Neural cell (in vitro differentiated cells): ENCODE measurements around the gene AJUBA. TPM values are rescaled to one million over a fixed set of nuclear protein-coding genes. Genes with fewer than 3 reads are reported as not detected.

Experiments used
- H2AFZ ChIP-seq: fragments of 200-600, 300-800 bp; sonication (generic), shearing (Covaris generic); 2 replicates; pipeline ENCODE4 v1.6.0; 2014; ENCODE audit warnings: low read depth, mild to moderate bottlenecking, antibody characterized with exemption, low read length, moderate library complexity
- H3F3A ChIP-seq: fragments of 200-600 bp; shearing (Covaris generic); 2 replicates; pipeline ENCODE4 v1.6.1; 2016; ENCODE audit warnings: mild to moderate bottlenecking, moderate library complexity, mixed read lengths, antibody characterized with exemption, low read length; ENCODE audit not compliant: insufficient read depth, poor library complexity, severe bottlenecking
- H3K27ac ChIP-seq: fragments of 200-600, 300-800 bp; sonication (generic), shearing (Covaris generic); 2 replicates; pipeline ENCODE4 v1.5.1; 2014; ENCODE audit warnings: mild to moderate bottlenecking, low read length, moderate library complexity
- H3K27me3 ChIP-seq: fragments of 300-800, 200-600 bp; sonication (generic), shearing (Covaris generic); 2 replicates; pipeline ENCODE4 v1.6.0; 2014; ENCODE audit warnings: mild to moderate bottlenecking, low read depth, low read length, moderate library complexity; ENCODE audit not compliant: insufficient read depth
- H3K36me3 ChIP-seq: fragments of 300-800, 200-600 bp; sonication (generic), shearing (Covaris generic); 2 replicates; pipeline ENCODE4 v1.5.1; 2014; ENCODE audit warnings: mild to moderate bottlenecking, antibody characterized with exemption, low read length, moderate library complexity; ENCODE audit not compliant: insufficient read depth
- H3K4me2 ChIP-seq: fragments of 300-800, 200-600 bp; sonication (generic), shearing (Covaris generic); 2 replicates; pipeline ENCODE4 v1.6.0; 2014; ENCODE audit warnings: mild to moderate bottlenecking, low read length
- H3K4me3 ChIP-seq: fragments of 300-800, 200-600 bp; sonication (generic), shearing (Covaris generic); 2 replicates; pipeline ENCODE4 v1.5.1; 2014; ENCODE audit warnings: mild to moderate bottlenecking, low read length, moderate library complexity
- H3K79me2 ChIP-seq: fragments of 200-600 bp; shearing (Covaris generic); replicated peaks from 2 replicates; pipeline ENCODE4 v1.6.0; 2014; ENCODE audit warnings: mild to moderate bottlenecking, low read length, moderate library complexity; ENCODE audit not compliant: insufficient read depth
- H3K9ac ChIP-seq: fragments of 300-800, 200-600 bp; sonication (generic), shearing (Covaris generic); 2 replicates; pipeline ENCODE4 v1.6.1; 2016; ENCODE audit warnings: mild to moderate bottlenecking, low read length, mixed read lengths
- H3K9me2 ChIP-seq: fragments of 200-600 bp; shearing (Covaris generic); 2 replicates; pipeline ENCODE4 v1.6.1; 2016; ENCODE audit warnings: mild to moderate bottlenecking, low read length, mixed read lengths; ENCODE audit not compliant: insufficient read depth
- H3K9me3 ChIP-seq: fragments of 200-600, 300-800 bp; sonication (generic), shearing (Covaris generic); 2 replicates; pipeline ENCODE4 v1.6.1; 2016; ENCODE audit warnings: mild to moderate bottlenecking, mixed run types, low read length, moderate library complexity, mixed read lengths
- H4K20me1 ChIP-seq: fragments of 200-600 bp; shearing (Covaris generic); 2 replicates; pipeline ENCODE4 v1.6.1; 2016; ENCODE audit warnings: mild to moderate bottlenecking, mixed run types; ENCODE audit not compliant: insufficient read depth
- EP300 ChIP-seq: fragments of 450-650 bp; conservative IDR thresholded peaks from 2 replicates; pipeline ENCODE4 v1.6.1; 2014; ENCODE audit warnings: antibody characterized with exemption, mild to moderate bottlenecking, moderate library complexity; ENCODE audit not compliant: poor library complexity, severe bottlenecking
- MXI1 ChIP-seq: fragments of 450-650 bp; conservative IDR thresholded peaks from 2 replicates; pipeline ENCODE4 v1.6.1; 2014; ENCODE audit warnings: antibody characterized with exemption, mild to moderate bottlenecking; ENCODE audit not compliant: poor library complexity, severe bottlenecking
- POLR2AphosphoS5 ChIP-seq: IDR thresholded peaks from 2 replicates; pipeline ENCODE4 v1.6.1; 2012
- RAD21 ChIP-seq: fragments of 450-650 bp; conservative IDR thresholded peaks from 2 replicates; pipeline ENCODE4 v1.6.1; 2014; ENCODE audit warnings: antibody characterized with exemption, mild to moderate bottlenecking, moderate library complexity
- SMC3 ChIP-seq: fragments of 450-650 bp; conservative IDR thresholded peaks from 2 replicates; pipeline ENCODE4 v1.6.1; 2014; ENCODE audit warnings: antibody characterized with exemption, mild to moderate bottlenecking, moderate library complexity; ENCODE audit not compliant: poor library complexity
- TAF1 ChIP-seq: IDR thresholded peaks from 2 replicates; pipeline ENCODE4 v1.6.1; 2012; ENCODE audit warnings: low read depth
- polyA plus RNA-seq: library from polyadenylated mRNA; depleted of rRNA; stranded (reverse); fragments of >200 nt; gene quantifications from 2 replicates; pipeline ENCODE4 v1.2.3, GENCODE V29; 2014
- TF ChIP-seq, protein P1 (sequence below): fragments of 450-650 bp; IDR thresholded peaks from 2 replicates; pipeline ENCODE4 v1.5.1; 2014; ENCODE audit warnings: antibody characterized with exemption, mild to moderate bottlenecking, moderate library complexity; ENCODE audit not compliant: poor library complexity, severe bottlenecking
- TF ChIP-seq, protein P2 (sequence below): IDR thresholded peaks from 2 replicates; pipeline ENCODE4 v1.6.1; 2012; ENCODE audit warnings: borderline replicate concordance

AJUBA gene
- polyA plus RNA-seq, 1 donor from 2014 or later = 1.9 TPM

DNA sequence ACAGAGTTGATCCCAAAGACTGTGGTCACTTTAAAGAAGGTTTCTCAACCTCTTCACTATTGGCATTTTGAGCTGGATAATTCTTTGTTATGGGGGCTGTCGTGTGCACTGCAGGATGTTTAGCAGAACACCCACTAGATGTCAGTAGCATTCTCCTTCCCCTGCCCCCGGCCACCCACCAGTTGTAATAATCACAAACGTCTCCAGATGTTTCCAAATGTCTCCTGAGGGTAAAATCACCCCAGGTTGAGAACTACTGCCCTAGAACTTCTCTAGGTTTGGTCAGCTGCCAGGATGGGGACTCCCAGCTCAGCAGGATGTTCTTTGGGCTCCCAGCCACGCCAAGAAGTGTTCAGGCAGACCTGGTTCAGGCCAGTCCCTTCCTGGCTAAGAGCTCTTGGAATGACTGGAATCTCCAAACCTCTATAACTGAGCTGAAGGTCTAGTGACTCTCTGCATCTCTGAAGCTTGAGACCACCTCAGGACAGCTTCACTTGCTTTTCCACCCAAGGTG is 12.5 kb upstream of the AJUBA start:
- no peak overlapping the region for H3K4me2 ChIP-seq
- TF ChIP-seq POLR2AphosphoS5 (no peak), EP300 (no peak), SMC3 (peak; percentile 56), TAF1 (no peak), MXI1 (no peak), RAD21 (peak; percentile 52)
- TF ChIP-seq, protein P1, sequence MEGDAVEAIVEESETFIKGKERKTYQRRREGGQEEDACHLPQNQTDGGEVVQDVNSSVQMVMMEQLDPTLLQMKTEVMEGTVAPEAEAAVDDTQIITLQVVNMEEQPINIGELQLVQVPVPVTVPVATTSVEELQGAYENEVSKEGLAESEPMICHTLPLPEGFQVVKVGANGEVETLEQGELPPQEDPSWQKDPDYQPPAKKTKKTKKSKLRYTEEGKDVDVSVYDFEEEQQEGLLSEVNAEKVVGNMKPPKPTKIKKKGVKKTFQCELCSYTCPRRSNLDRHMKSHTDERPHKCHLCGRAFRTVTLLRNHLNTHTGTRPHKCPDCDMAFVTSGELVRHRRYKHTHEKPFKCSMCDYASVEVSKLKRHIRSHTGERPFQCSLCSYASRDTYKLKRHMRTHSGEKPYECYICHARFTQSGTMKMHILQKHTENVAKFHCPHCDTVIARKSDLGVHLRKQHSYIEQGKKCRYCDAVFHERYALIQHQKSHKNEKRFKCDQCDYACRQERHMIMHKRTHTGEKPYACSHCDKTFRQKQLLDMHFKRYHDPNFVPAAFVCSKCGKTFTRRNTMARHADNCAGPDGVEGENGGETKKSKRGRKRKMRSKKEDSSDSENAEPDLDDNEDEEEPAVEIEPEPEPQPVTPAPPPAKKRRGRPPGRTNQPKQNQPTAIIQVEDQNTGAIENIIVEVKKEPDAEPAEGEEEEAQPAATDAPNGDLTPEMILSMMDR = peak; percentile 64
- TF ChIP-seq, protein P2, sequence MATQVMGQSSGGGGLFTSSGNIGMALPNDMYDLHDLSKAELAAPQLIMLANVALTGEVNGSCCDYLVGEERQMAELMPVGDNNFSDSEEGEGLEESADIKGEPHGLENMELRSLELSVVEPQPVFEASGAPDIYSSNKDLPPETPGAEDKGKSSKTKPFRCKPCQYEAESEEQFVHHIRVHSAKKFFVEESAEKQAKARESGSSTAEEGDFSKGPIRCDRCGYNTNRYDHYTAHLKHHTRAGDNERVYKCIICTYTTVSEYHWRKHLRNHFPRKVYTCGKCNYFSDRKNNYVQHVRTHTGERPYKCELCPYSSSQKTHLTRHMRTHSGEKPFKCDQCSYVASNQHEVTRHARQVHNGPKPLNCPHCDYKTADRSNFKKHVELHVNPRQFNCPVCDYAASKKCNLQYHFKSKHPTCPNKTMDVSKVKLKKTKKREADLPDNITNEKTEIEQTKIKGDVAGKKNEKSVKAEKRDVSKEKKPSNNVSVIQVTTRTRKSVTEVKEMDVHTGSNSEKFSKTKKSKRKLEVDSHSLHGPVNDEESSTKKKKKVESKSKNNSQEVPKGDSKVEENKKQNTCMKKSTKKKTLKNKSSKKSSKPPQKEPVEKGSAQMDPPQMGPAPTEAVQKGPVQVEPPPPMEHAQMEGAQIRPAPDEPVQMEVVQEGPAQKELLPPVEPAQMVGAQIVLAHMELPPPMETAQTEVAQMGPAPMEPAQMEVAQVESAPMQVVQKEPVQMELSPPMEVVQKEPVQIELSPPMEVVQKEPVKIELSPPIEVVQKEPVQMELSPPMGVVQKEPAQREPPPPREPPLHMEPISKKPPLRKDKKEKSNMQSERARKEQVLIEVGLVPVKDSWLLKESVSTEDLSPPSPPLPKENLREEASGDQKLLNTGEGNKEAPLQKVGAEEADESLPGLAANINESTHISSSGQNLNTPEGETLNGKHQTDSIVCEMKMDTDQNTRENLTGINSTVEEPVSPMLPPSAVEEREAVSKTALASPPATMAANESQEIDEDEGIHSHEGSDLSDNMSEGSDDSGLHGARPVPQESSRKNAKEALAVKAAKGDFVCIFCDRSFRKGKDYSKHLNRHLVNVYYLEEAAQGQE = no peak
- H3K4me3 ChIP-seq = no peak overlapping the region
- H3K27me3 ChIP-seq = no peaks in the 10 kb centered on the region
- no peak overlapping the region for H3K27ac ChIP-seq
- no peaks in the 10 kb centered on the region for H3K79me2 ChIP-seq
- H3K9me2 ChIP-seq = no peaks in the 10 kb centered on the region
- no peaks in the 10 kb centered on the region for H3F3A ChIP-seq
- H3K9ac ChIP-seq = no peak overlapping the region
- no peaks in the 10 kb centered on the region for H3K36me3 ChIP-seq
- no peak overlapping the region for H2AFZ ChIP-seq
- no peaks in the 10 kb centered on the region for H4K20me1 ChIP-seq
- no peaks in the 10 kb centered on the region for H3K9me3 ChIP-seq

DNA sequence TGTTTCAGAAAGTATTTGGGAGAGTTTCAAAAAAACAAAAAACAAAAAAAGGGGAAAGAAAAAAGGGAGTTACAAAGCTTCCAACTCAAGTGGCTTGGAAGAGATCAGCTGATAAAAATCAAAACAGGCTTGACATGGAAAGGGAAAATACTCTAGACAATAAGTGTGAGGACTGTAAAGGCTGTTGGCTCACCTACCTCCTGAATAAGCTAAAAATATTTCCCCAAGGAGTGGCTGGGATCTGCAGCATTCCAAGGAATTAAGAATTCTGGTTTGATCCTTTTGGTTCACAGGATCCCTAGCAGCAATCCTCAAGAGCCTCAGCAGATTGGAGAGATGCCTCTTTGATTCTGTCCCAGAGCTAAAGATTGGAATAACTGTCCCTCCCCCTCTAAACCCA is 11.2 kb upstream of the AJUBA start:
- no peak overlapping the region for H3K4me3 ChIP-seq
- H4K20me1 ChIP-seq = no peaks in the 10 kb centered on the region
- no peak overlapping the region for H3K4me2 ChIP-seq
- no peaks in the 10 kb centered on the region for H3K9me2 ChIP-seq
- H3K27me3 ChIP-seq = no peaks in the 10 kb centered on the region
- H3K36me3 ChIP-seq = no peaks in the 10 kb centered on the region
- H3K27ac ChIP-seq = no peak overlapping the region
- no peak overlapping the region for H2AFZ ChIP-seq
- no peaks in the 10 kb centered on the region for H3K9me3 ChIP-seq
- no peaks in the 10 kb centered on the region for H3F3A ChIP-seq
- TF ChIP-seq POLR2AphosphoS5 = no peak
- TF ChIP-seq, protein P2 = no peak
- no peak for TF ChIP-seq TAF1
- no peak for TF ChIP-seq RAD21
- TF ChIP-seq EP300 = no peak
- TF ChIP-seq SMC3 = no peak
- TF ChIP-seq, protein P1 = no peak
- TF ChIP-seq MXI1 = no peak
- no peaks in the 10 kb centered on the region for H3K79me2 ChIP-seq
- H3K9ac ChIP-seq = no peak overlapping the region
